Kidney glomerular epithelial cell (primary cell): ENCODE data around the gene LAMA1.

Experiments
- DNase-seq: peaks from one replicate; lab custom pipeline; 2025; lab: John Stamatoyannopoulos, UW

The LAMA1 gene

GRCh38 chr18:6994056-6994770 lies 123.4 kb downstream of the LAMA1 start:
- DNase-seq: no peak

- DNase-seq: peak; percentile 5
Measured at GRCh38 chr18:6992761-6993160, 124.8 kb downstream of the LAMA1 start.

DNA sequence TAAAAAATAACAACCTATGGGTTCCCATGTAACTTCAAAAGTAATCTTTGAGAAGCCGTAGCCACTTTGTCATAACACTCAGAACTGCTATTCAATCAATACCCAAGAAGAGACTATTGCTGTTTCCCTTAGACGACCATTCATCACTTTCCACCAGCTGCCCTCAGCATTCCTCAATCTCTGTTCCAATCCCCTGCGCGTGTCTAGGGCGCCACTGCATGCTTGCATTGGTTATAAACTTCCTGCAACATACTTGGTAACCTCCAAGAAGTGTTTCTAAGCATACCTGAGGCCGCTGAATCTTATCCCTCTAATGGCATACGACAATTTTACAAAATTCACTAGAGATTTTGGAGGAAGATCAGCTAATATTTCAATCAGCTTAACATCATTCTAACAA lies 134.2 kb downstream of the LAMA1 start:
- DNase-seq: no peak

- DNase-seq: no peak
Measured at GRCh38 chr18:6982398-6982797, 135.2 kb downstream of the LAMA1 start.

- DNase-seq: no peak
Measured at GRCh38 chr18:6980363-6980762, 137.2 kb downstream of the LAMA1 start.

DNA sequence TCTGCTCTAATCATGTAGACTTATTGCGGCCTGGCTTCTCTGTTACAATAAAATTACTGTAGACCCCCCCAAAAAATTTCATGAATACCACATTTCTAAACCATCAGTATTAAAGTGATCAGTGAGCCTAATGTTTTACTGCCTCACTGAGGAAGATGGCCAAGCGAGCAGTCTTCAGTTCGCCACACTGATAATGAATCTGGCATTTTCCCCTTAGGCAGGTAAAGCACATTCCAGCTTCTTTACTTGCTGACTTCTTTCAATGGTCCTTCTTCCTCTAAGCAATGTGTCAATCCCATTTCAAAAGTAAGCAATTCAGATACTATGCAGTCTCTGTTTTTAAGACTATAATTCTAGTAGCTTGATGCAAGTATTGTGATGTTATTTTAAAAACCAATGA lies 137.6 kb downstream of the LAMA1 start:
- no peak for DNase-seq

GRCh38 chr18:6976935-6977334 lies 140.7 kb downstream of the LAMA1 start:
- no peak for DNase-seq

DNA sequence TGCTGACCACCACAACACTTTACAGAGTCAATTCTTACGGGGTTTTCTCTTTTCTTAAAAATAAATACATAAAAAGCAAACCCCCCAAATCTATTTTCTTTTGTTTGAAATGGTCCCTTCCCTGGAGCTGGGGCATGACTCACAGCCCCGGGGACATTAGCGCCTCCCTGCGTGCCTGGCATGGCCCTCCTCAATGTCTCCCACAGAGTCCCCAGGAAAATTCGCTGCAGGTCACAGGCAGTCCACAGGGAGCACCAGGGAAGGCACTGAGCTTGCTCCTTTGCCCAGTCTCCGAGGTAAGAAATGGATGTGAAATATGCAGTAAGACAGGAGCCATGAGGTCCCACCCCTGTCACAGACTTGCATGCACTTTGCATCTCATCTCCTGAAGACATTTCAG lies 142.5 kb downstream of the LAMA1 start:
- no peak for DNase-seq

- no peak for DNase-seq
Measured at GRCh38 chr18:6971823-6972478, 145.6 kb downstream of the LAMA1 start.

DNA sequence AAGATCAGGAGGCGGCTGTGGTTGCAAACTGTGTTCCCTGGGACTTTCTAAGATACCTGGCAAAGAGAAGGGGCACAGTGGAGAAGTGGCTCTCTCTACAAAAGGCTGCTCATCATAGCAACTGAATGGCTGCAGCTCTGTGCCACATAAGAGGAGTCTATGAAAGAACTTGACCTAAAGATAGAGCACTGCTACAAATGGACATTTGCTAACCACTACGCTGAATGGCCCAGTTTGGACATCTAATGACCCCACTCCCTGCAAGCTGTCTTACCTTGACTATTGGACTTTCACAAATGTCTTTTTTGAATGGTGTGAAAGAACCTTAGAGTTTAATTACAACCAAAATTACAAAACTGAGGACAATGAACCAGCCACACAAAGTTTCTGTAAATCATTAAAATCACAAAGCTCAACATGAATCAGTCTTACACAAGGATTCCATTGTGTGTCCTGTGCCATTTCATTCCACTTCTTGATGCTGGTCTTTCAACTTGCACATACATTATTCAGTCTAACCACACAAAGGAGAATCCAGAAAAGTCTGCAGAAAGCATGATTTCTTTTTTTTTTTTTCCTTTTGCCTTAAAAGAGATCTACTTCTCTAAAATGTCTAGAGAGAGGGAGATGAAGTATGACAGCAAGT lies 154.0 kb downstream of the LAMA1 start:
- peak; percentile 10 for DNase-seq

DNA sequence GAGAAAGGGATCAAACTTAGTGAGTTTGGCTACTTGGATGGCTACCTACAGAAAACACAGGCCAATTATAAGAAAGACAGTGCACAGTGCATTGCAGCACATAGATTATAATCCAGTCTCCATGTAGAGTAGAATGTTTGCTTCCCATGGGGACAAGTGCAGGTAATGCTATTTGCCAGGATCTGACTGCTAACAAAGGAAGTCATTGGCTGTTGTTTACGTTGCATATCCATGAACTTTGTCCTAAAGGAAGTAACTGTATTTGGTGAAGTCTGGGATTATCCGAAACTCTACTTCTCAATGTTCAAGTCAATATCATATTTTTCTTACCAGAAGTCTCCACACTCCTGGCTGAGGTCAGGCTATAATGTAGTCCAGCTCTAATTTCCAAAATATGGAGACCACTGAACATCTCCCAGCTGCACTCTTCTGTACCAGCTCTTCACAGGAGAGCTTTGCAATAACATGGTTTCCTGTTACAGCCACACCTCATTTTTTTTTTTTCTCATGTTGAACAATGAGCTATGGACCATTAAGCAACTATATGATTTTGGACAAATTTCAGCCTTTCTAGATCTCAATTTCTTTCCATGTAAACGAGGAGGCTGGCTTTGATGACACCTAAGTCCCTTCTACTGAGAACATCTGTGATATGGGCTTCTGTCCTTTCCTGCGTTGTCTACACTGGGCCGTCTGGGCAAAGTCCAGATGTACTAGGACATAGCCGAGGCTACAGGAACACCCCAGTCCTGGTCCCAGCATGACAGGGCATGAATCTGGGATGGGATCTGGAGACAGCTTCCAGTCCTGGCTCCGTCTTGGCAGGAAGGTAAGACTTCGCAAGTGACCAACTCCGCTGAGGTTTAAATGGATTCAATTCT lies 154.8 kb downstream of the LAMA1 start:
- no peak for DNase-seq

DNA sequence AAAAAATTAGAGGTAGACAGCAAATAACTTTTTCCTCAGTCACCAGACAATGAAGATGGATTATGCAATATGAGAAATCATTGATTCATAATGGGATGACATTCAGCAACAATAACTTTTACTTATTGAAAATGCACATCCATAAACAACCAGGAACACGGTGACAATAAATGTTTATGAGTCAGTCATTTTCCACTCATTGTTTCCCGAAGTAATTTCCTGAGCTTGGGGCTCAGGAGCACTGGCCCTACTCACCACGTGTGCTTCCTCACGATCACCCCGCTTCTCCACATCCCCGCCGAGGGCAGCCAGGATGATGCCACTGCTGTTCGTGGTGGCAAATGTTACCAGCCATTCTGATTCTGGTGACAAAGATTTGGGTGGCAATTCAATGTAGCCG lies 156.3 kb downstream of the LAMA1 start:
- no peak for DNase-seq

GRCh38 chr18:6960656-6961055 lies 156.9 kb downstream of the LAMA1 start:
- DNase-seq: peak; percentile 8

- DNase-seq: no peak
Measured at GRCh38 chr18:6960124-6960523, 157.5 kb downstream of the LAMA1 start.

DNA sequence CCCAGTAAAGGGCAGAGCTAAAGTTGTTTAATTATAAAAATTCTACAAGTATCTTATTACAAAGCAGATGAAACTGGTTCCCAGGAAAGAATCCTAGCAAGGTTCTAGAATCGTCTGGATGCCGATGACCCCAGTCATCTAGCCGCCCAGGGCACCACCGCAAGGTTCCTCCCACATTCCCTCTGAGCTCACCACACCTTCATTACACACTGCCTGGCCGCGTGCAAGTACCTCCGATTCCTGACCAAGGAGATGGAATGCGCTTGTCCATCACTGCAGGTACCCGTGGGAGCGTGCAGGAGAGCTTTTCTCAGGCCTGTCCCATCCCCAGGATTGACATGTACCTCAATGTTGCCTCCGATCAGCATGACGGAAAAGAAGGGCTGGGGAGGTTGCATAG lies 158.5 kb downstream of the LAMA1 start:
- peak; percentile 13 for DNase-seq

DNA sequence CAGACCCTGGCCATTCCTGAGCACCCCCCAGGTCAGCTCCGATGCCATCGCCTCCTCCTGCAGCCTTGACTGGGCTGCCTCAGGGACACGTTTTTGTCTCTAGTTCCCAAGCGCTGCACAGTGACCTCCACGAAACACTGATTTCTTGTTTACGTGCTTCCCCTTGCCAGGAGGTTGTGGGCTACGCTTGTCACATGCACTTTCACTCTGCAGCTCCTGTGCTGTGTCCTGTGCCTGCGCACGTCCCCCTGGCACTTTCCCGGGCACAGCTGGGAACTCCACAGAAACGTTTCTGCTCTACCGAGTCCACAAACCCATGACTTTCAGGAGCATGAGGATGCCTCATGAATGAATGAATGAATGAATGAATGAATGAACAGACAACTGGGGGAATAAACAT lies 160.6 kb downstream of the LAMA1 start:
- DNase-seq: no peak

GRCh38 chr18:6956495-6956894 lies 161.1 kb downstream of the LAMA1 start:
- no peak for DNase-seq

- DNase-seq: no peak
Measured at GRCh38 chr18:6955304-6955703, 162.3 kb downstream of the LAMA1 start.

DNA sequence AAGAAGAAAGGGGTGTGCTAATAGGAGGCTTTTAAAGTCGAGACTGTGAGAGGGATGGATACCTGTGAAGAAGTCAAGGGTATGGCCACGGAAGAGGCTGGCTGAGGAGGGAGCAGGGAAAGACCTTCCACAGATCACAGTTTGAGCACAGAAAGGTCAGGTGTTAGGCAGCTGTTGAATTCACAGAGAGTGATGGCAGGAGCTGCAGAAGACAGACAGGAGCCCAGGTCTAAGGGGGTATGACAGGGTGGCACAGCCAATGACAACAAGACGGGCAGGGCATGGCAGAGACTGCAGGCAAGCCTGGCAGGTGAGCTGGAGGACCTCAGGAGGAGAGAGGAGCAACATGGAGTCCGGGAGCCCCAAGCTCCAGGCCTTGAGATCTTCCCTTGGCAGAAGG lies 163.1 kb downstream of the LAMA1 start:
- DNase-seq: no peak

DNA sequence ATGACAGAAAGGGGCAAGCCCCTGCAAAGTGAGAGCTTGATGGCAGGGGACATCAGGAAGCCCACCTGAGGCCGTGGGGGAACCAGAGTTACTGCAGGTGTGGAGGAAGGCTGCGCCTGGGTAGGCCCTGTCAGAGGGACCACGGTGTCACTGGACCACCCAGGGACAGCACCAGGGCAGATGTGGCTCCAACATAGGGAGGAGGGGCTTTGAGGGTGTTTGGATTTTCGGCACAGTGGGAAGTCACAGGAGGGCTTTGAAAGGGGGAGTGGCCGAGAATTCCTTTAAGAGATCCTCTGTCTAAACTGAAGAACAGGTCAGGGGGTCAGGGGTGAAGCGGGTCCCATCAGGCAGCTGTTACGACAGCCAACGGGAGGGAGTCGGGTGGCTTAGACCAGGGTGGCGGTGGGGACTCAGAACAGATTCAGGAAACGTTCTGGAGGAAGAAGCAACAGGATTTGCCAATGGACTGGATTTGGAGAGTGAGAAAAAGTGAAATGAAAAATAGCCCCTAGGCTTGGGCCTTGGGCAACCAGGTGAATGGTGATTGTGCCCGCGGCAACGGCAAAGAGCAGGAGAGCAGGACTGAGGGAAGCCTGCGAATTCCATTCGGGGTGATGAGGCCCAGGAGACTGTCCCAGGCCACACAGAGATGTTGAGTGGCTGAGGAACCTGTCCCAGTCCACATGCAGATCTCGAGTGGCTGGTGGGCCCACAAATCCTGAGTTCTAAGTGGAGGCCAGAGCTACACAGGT lies 166.1 kb downstream of the LAMA1 start:
- DNase-seq: no peak

DNA sequence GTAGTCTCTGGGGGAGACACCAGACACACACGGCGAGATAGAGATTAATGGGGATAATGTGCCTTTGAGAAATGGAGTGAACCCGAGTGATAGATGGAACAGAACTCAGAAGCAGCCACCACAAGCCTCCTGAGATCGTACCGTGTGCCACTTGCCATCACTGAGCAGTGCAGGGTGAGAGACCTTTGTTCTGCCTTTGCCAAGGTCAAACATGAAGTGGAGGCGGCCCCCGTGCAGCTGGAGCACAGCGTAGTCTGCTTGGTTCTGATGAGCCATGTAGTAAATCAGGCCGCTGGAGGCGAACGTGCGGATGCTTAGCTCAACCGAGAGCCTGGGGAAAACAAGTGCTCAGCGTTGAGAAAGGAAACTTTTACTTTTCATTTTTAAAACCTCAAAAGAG lies 167.0 kb downstream of the LAMA1 start:
- no peak for DNase-seq
